ENCODE results near the gene TRA2A. TPM values are rescaled to one million over a fixed set of nuclear protein-coding genes. Genes with fewer than 3 reads are reported as not detected.

Gene TRA2A
- total and polyA plus RNA-seq, 3 donors from 2014 or later, result 60.9 to 76.1 (median 62.8) TPM

DNA sequence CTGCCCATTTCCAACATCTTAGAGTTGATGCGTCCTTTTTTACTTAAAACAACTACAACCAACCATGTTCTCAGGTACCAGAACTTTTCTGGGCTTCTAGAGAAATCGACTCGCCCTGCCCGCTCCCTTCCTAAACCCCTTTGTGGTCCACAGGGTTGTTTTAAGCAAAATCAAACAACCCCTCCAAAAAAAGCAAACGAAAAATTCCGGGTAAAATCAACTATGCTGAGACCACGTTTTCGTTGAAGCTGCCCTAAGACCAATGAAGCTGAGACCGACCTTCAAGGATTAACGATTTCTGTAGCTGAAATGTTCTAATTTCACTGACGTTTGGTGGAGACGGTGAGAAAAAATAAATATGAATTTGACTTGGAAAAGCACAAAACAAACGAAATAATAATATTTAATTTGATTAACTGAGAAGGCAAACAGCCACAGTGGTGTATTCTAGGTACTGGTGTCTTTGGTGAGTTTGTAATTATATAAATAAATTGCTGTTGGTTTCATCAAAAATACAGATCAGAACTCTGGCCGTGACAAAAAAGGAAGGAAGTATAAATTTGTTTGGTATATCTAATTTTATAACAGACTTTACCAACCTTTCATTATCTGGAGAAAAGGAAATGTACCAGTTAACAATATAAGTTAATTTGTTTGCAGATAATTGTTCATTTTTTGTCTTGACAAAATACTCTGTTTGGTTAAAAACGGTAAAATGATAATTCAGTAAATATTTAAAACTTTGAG is 56.8 kb downstream of the TRA2A start:
- no peak for DNase-seq
- no peak for TF ChIP-seq POLR2A (IDR thresholded peaks at IDR 0.05)
- TF ChIP-seq, protein P1, sequence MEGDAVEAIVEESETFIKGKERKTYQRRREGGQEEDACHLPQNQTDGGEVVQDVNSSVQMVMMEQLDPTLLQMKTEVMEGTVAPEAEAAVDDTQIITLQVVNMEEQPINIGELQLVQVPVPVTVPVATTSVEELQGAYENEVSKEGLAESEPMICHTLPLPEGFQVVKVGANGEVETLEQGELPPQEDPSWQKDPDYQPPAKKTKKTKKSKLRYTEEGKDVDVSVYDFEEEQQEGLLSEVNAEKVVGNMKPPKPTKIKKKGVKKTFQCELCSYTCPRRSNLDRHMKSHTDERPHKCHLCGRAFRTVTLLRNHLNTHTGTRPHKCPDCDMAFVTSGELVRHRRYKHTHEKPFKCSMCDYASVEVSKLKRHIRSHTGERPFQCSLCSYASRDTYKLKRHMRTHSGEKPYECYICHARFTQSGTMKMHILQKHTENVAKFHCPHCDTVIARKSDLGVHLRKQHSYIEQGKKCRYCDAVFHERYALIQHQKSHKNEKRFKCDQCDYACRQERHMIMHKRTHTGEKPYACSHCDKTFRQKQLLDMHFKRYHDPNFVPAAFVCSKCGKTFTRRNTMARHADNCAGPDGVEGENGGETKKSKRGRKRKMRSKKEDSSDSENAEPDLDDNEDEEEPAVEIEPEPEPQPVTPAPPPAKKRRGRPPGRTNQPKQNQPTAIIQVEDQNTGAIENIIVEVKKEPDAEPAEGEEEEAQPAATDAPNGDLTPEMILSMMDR (IDR thresholded peaks at IDR 0.05), result no peak
- peak overlapping the region in 1 of 2 donors; percentile 22 for H3K27ac ChIP-seq
- 7 to 12% methylated on average over 15 of the region's 15 CpGs for WGBS, 2 donors
- no peaks in the 10 kb centered on the region for H3K9me3 ChIP-seq
- H3K4me1 ChIP-seq, result no peaks in the 10 kb centered on the region
- peak overlapping the region; percentile 38 to 47 for H3K4me3 ChIP-seq
- intact Hi-C loops (cut with DNase I; ENCODE audit: low total_unique reads), result no loop called here
- no peaks in the 10 kb centered on the region for H3K36me3 ChIP-seq (ENCODE audit: low read depth, missing control alignments)
- no peaks in the 10 kb centered on the region for H3K27me3 ChIP-seq

DNA sequence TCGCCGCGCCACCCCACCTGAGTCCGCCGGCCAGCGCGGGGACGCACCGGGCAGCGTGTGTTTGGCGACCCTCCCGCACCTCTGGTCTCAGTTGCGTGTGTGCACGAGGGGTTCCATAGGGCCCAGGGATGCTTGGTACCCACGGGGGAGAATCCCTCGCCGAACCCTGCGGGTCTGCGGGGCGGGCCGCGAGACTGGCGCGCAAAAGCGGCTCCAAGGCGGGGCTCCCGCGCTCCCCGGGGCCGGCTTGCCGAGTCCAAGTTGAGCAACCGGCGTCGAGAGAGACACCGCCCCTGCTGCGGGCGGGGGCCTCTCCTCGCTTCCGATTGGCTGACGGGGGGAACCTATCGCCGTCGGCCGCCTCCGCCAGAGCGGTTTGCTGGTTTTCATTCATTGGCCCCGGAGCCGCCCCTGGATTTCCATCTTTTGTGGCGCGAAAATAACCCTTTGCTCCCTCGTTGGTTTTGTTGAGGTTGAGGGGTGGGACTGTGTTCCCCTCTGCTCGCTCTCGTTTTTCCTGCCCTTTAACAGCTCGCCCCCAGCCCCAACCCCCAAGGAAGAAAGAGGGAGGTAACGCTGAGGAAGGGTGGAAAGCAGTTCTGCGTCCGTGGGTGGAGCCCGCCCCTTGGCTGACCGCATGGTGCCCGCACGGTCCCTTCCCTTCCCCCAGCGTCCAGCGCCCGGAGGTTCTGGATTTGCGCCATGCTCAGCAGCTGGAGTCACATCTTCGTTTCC is 57.5 kb downstream of the TRA2A start:
- TF ChIP-seq, protein P1 (IDR thresholded peaks at IDR 0.05), result no peak
- no peak for TF ChIP-seq POLR2A (IDR thresholded peaks at IDR 0.05)
- no peaks in the 10 kb centered on the region for H3K27me3 ChIP-seq
- H3K9me3 ChIP-seq, result no peaks in the 10 kb centered on the region
- no peaks in the 10 kb centered on the region for H3K4me1 ChIP-seq
- intact Hi-C loops (cut with DNase I; ENCODE audit: low total_unique reads), result no loop called here
- H3K27ac ChIP-seq, result peak overlapping the region; percentile 9 to 50
- no peaks in the 10 kb centered on the region for H3K36me3 ChIP-seq (ENCODE audit: low read depth, missing control alignments)
- peak; percentile 82 for DNase-seq
- peak overlapping the region; percentile 38 to 47 for H3K4me3 ChIP-seq
- WGBS, 2 donors, result 3 to 4% methylated on average over 19 to 60 of the region's 66 CpGs

DNA sequence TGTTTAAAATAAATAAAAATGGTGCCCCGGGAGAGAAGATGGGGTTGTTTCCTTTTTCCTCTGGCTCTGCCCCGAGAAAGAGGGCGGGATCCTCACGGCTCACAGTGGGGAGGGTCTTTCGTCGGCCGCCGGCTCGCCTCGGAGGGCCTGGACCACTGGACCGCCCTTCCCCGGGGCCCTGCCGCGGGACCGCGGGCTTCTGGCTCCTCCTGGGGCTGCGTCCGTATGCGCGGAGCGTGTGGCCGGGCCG is 58.0 kb downstream of the TRA2A start:
- no peak for DNase-seq
- WGBS, 2 donors, result 5% methylated on average over 23 of the region's 23 CpGs; no CpG with 5 or more reads in 1 of the 2 donors
- no peak for TF ChIP-seq POLR2A (IDR thresholded peaks at IDR 0.05)
- TF ChIP-seq, protein P1 (IDR thresholded peaks at IDR 0.05), result no peak
- Histone ChIP-seq H3K4me3 (peak overlapping the region; percentile 38 to 47), H3K9me3 (no peaks in the 10 kb centered on the region), H3K27ac (peak overlapping the region; percentile 9 to 50), H3K4me1 (peaks cover 1% of the 10 kb centered on the region), H3K27me3 (no peaks in the 10 kb centered on the region), H3K36me3 (ENCODE audit: low read depth, missing control alignments) (no peaks in the 10 kb centered on the region)
- intact Hi-C loops (cut with DNase I; ENCODE audit: low total_unique reads), result no loop called here

DNA sequence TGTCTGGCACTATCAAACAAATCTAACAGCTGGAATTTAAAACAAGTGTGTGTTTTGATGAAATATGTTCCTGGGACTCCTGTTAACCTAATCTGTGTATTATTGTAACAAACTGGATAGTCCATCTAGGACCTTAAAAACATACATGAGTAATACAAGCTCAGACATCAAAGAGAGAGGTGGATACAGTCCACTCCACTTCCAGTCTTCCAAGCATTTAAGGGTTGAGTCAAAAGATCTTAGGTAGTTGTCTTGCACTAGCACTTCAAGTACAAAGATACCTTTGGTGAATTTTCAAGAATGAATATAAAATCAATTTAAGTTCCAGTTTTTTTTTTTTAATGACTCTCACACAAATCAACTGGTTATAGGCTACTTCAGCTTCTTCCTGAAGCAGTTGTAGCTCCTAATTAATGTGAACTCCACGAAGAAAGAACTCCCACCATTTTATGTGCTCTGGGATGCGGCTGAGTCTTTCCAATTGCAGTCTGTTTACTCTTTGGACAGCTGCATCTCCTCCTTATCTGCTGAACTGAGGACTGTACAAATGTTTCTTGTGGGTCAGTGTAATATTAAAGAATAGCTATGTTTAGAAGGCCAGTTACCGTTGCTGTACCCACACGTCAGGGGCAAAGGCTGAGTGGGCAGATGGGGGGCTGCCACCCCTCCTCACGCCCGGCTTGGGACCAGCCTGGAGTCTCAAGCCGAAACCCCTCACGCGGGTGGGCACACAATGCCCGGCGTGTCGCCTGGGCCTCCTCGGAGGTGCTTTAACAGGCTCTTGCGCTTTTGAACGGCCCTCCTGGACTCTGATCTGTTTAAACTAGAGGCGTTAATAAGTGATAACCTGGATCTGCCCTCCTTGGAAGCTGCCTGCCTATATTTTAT is 58.6 kb downstream of the TRA2A start:
- intact Hi-C loops (cut with DNase I; ENCODE audit: low total_unique reads), result no loop called here
- no peak for DNase-seq
- Histone ChIP-seq H3K36me3 (ENCODE audit: low read depth, missing control alignments) (no peaks in the 10 kb centered on the region), H3K4me1 (peaks cover 3% of the 10 kb centered on the region), H3K9me3 (no peaks in the 10 kb centered on the region), H3K27ac (peak overlapping the region in 1 of 2 donors; percentile 50), H3K27me3 (no peaks in the 10 kb centered on the region), H3K4me3 (peak overlapping the region; percentile 38 to 47)
- no peak for TF ChIP-seq POLR2A (IDR thresholded peaks at IDR 0.05)
- TF ChIP-seq, protein P1 (IDR thresholded peaks at IDR 0.05), result no peak
- 19 to 21% methylated on average over 16 of the region's 16 CpGs for WGBS, 2 donors

All from testis (tissue), 3 donors.